Fibroblast of lung (primary cell): Measurements from ENCODE around the gene AMPD1. TPM values are rescaled to one million over a fixed set of nuclear protein-coding genes. Genes with fewer than 3 reads are reported as not detected.

ENCODE experiments used
- DNase-seq, 2 donors: peaks; one replicate each; pipeline versions ENCODE4 v3.0.0 to v3.0.0-alpha.2; 2010; ENCODE audit warnings: low read depth in 2 of 2
- H2AFZ ChIP-seq: 2 replicates; pipeline ENCODE4 v1.5.1; 2012; ENCODE audit warnings: low read length, control low read depth, inconsistent platforms
- H3K27ac ChIP-seq: 2 replicates; pipeline ENCODE4 v1.5.1; 2011; ENCODE audit warnings: low read length, control low read depth; ENCODE audit not compliant: insufficient read depth
- H3K27me3 ChIP-seq: 2 replicates; pipeline ENCODE4 v1.5.1; 2011; ENCODE audit warnings: mild to moderate bottlenecking, low read length; ENCODE audit not compliant: control insufficient read depth, insufficient read depth
- H3K36me3 ChIP-seq: 2 replicates; pipeline ENCODE4 v1.5.1; 2011; ENCODE audit warnings: low read length; ENCODE audit not compliant: control insufficient read depth, insufficient read depth
- H3K4me1 ChIP-seq: 2 replicates; pipeline ENCODE4 v1.5.1; 2011; ENCODE audit warnings: low read length; ENCODE audit not compliant: control insufficient read depth, insufficient read depth; ENCODE audit errors: extremely low read depth
- H3K4me2 ChIP-seq: 2 replicates; pipeline ENCODE4 v1.5.1; 2011; ENCODE audit warnings: low read length, control low read depth; ENCODE audit not compliant: insufficient read depth; ENCODE audit errors: extremely low read depth
- H3K4me3 ChIP-seq, 4 experiments: fragments of 200-600 bp in 1 of 4; sonication (generic) in 1 of 4; replicated peaks in 1 of 4; 2 replicates each; pipeline ENCODE4 v1.5.1; 2011 to 2016; ENCODE audit warnings: low read length in 4 of 4, low read depth in 3 of 4, mild to moderate bottlenecking in 3 of 4, control low read depth in 2 of 4, inconsistent platforms in 1 of 4, mixed read lengths in 1 of 4; ENCODE audit not compliant: insufficient read depth in 1 of 4; ENCODE audit errors: control extremely low read depth in 1 of 4
- H3K79me2 ChIP-seq: 2 replicates; pipeline ENCODE4 v1.5.1; 2012; ENCODE audit warnings: mild to moderate bottlenecking, low read length, inconsistent platforms; ENCODE audit not compliant: control insufficient read depth, insufficient read depth
- H3K9ac ChIP-seq: 2 replicates; pipeline ENCODE4 v1.5.1; 2011; ENCODE audit warnings: mild to moderate bottlenecking, low read length, control low read depth; ENCODE audit not compliant: insufficient read depth
- H3K9me3 ChIP-seq: 2 replicates; pipeline ENCODE4 v1.5.1; 2012; ENCODE audit warnings: low read depth, low read length; ENCODE audit not compliant: control insufficient read depth, insufficient read depth
- H4K20me1 ChIP-seq: 2 replicates; pipeline ENCODE4 v1.5.1; 2011; ENCODE audit warnings: low read length; ENCODE audit not compliant: control insufficient read depth, insufficient read depth; ENCODE audit errors: extremely low read depth
- CTCF ChIP-seq, 2 donors: IDR thresholded peaks in 1 of 2; conservative IDR thresholded peaks in 1 of 2; 1 replicate in 1 of 2; 2 replicates in 1 of 2; pipeline ENCODE4 v1.5.1; 2011 to 2012; ENCODE audit warnings: low read length in 2 of 2, control low read depth in 1 of 2, inconsistent platforms in 1 of 2, low read depth in 1 of 2, mild to moderate bottlenecking in 1 of 2
- EZH2 ChIP-seq: IDR thresholded peaks from 2 replicates; pipeline ENCODE4 v1.5.1; 2012; ENCODE audit warnings: low read length, control low read depth, mild to moderate bottlenecking; ENCODE audit errors: missing control alignments
- polyA plus RNA-seq, 2 donors: library from polyadenylated mRNA; depleted of rRNA in 1 of 2; stranded (reverse) in 1 of 2; unstranded in 1 of 2; fragments of >200 nt; gene quantifications; 2 replicates each; pipeline ENCODE4 v1.2.1, GENCODE V29; 2011 to 2012; ENCODE audit warnings: missing spikeins in 1 of 2
- total RNA-seq: library from RNA; depleted of rRNA; stranded (reverse); fragments of >200 nt; gene quantifications from 2 replicates; pipeline ENCODE4 v1.2.1, GENCODE V29; 2014

AMPD1 gene
- total and polyA plus RNA-seq, 2 donors (not counting 1 experiment from before 2014, with no cell fraction given) = not detected

- Histone ChIP-seq H3K9me3 (no peaks in the 10 kb centered on the region), H4K20me1 (no peaks in the 10 kb centered on the region), H3K4me2 (no peak overlapping the region), H3K4me1 (peaks cover 2% of the 10 kb centered on the region), H3K4me3 (no peak overlapping the region), H3K27me3 (no peaks in the 10 kb centered on the region), H3K36me3 (peaks cover 11% of the 10 kb centered on the region), H2AFZ (no peak overlapping the region), H3K79me2 (peaks cover 38% of the 10 kb centered on the region), H3K9ac (no peak overlapping the region), H3K27ac (no peak overlapping the region)
- TF ChIP-seq CTCF (conservative IDR thresholded peaks at IDR 0.05 in 1 of 2, IDR thresholded peaks at IDR 0.05 in 1 of 2; ENCODE audit: low read depth in 1 of 2, low read length in 2 of 2) (no peak), EZH2 (no peak)
- no peak for DNase-seq
Measured at GRCh38 chr1:114712977-114713376, 17.6 kb upstream of the AMPD1 start.

GRCh38 chr1:114710360-114710759 is 15.0 kb upstream of the AMPD1 start:
- Histone ChIP-seq H3K9ac (no peak overlapping the region), H3K4me3 (no peak overlapping the region), H3K9me3 (no peaks in the 10 kb centered on the region), H3K4me2 (no peak overlapping the region), H4K20me1 (no peaks in the 10 kb centered on the region), H3K27ac (no peak overlapping the region), H3K4me1 (no peaks in the 10 kb centered on the region), H2AFZ (no peak overlapping the region), H3K36me3 (peaks cover 11% of the 10 kb centered on the region), H3K79me2 (peaks cover 26% of the 10 kb centered on the region), H3K27me3 (no peaks in the 10 kb centered on the region)
- TF ChIP-seq EZH2 = no peak
- no peak for TF ChIP-seq CTCF (conservative IDR thresholded peaks at IDR 0.05 in 1 of 2, IDR thresholded peaks at IDR 0.05 in 1 of 2; ENCODE audit: low read depth in 1 of 2, low read length in 2 of 2)
- DNase-seq = no peak

- Histone ChIP-seq H3K4me3 (no peak overlapping the region), H3K79me2 (peaks cover 2% of the 10 kb centered on the region), H3K9ac (no peak overlapping the region), H3K9me3 (no peaks in the 10 kb centered on the region), H4K20me1 (no peaks in the 10 kb centered on the region), H3K27ac (no peak overlapping the region), H2AFZ (no peak overlapping the region), H3K27me3 (no peaks in the 10 kb centered on the region), H3K36me3 (peaks cover 9% of the 10 kb centered on the region), H3K4me2 (no peak overlapping the region), H3K4me1 (no peaks in the 10 kb centered on the region)
- TF ChIP-seq EZH2 (no peak), CTCF (conservative IDR thresholded peaks at IDR 0.05 in 1 of 2, IDR thresholded peaks at IDR 0.05 in 1 of 2; ENCODE audit: low read depth in 1 of 2, low read length in 2 of 2) (no peak)
- no peak for DNase-seq
Measured at GRCh38 chr1:114707604-114708003, 12.3 kb upstream of the AMPD1 start.
